Gastrocnemius medialis (tissue), 4 donors: Measurements from ENCODE around the gene LRRK1. TPM values are rescaled to one million over a fixed set of nuclear protein-coding genes. Genes with fewer than 3 reads are reported as not detected.

Experiments used
- ATAC-seq, 2 donors: fragments of 150-250 bp; one replicate each; pipeline ENCODE4 v1.9.1; 2016
- DNase-seq, 2 donors: peaks; one replicate each; pipeline ENCODE4 v3.0.0-alpha.2; 2019
- H3K27ac ChIP-seq, 4 donors: fragments of 200-600 bp; sonication (generic); 1 replicate in 1 of 4; 2 replicates in 3 of 4; pipeline ENCODE4 v1.5.1; 2016 to 2018; ENCODE audit warnings: mild to moderate bottlenecking in 2 of 4, moderate library complexity in 1 of 4
- H3K27me3 ChIP-seq, 3 donors: fragments of 200-600 bp; sonication (generic) in 2 of 3; 1 replicate in 1 of 3; 2 replicates in 2 of 3; pipeline versions ENCODE4 v1.5.1 to v1.6.0; 2016 to 2019; ENCODE audit warnings: mild to moderate bottlenecking in 1 of 3, moderate library complexity in 1 of 3
- H3K36me3 ChIP-seq, 2 donors: fragments of 200-600 bp; sonication (generic) in 1 of 2; one replicate each; pipeline ENCODE4 v1.5.1; 2017 to 2018
- H3K4me1 ChIP-seq, 2 donors: fragments of 200-600 bp; sonication (generic) in 1 of 2; one replicate each; pipeline ENCODE4 v1.5.1; 2016 to 2017; ENCODE audit warnings: mild to moderate bottlenecking in 2 of 2
- H3K4me3 ChIP-seq, 4 donors: fragments of 200-600 bp; sonication (generic) in 3 of 4; 1 replicate in 1 of 4; 2 replicates in 3 of 4; pipeline ENCODE4 v1.5.1; 2016 to 2019; ENCODE audit warnings: mild to moderate bottlenecking in 2 of 4
- H3K9me3 ChIP-seq, 3 donors: fragments of 200-600 bp; sonication (generic) in 2 of 3; 1 replicate in 1 of 3; 2 replicates in 2 of 3; pipeline ENCODE4 v1.5.1; 2016 to 2019
- POLR2A ChIP-seq, 2 donors: fragments of 450-650 bp; IDR thresholded peaks; one replicate each; pipeline ENCODE4 v1.6.1; 2017; ENCODE audit warnings: antibody characterized with exemption in 2 of 2, mild to moderate bottlenecking in 2 of 2, moderate library complexity in 2 of 2
- in situ Hi-C, 4 donors: fragments of 200-750 bp; cut with MboI; loops; one replicate each; pipeline versions ENCODE4 v1.15.0 to v1.8.0; 2017; ENCODE audit warnings: low sequenced_read_pairs in 4 of 4
- intact Hi-C: fragments of 100-400 bp; cut with DNase I; formaldehyde crosslinking; loops from one replicate; pipeline ENCODE4 v1.15.1; 2023; ENCODE audit warnings: low total_unique reads
- total RNA-seq, 4 donors: library from RNA; depleted of rRNA; stranded (reverse); fragments of >200 nt; gene quantifications; one replicate each; pipeline versions ENCODE4 v1.1.0 to v1.2.3, GENCODE V29; 2016
- TF ChIP-seq, protein P1 (sequence below), 5 experiments: fragments of 450-650 bp in 3 of 5; fragments of 200-600 bp in 2 of 5; sonication (generic) in 2 of 5; IDR thresholded peaks in 4 of 5; conservative IDR thresholded peaks in 1 of 5; 1 replicate in 4 of 5; 2 replicates in 1 of 5; pipeline ENCODE4 v1.5.1; 2016 to 2019; ENCODE audit warnings: antibody characterized with exemption in 5 of 5, mild to moderate bottlenecking in 3 of 5, moderate library complexity in 3 of 5

Gene LRRK1
- total RNA-seq, 4 donors from 2014 or later = 0.87 to 5.6 (median 1.7) TPM

DNA sequence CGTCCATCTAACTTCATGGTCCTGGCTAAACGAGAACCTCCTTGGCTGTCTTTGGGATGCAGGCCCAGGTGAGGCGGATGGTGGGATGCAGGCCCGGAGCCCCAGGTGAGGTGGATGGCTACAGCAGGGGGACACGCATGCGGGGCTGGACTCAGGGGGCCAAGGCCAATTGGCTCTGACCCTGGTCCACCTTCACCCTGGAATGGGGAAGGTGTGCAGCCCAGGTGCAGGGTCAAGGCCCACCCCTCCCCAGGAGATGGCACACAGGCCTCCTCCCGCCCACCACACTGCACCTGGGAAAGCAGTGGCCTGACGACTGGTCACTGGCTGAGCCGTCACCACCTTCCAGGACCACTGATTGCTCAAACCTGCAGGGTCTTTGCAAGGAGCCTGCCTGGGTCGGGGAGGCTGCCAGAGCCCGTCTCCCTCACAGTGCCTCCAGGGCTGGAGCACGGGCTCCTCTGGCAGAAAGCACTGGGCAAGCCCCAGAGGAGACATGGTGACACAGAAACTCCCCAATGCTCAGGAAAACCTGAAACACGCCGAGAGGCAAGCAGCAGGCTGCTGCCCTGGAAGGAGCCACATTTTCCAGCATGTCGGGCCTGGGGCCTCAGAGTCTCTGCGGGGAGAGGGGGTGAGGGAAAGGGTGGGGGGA is 159.6 kb downstream of the LRRK1 start:
- in situ Hi-C loops = no loop called here

DNA sequence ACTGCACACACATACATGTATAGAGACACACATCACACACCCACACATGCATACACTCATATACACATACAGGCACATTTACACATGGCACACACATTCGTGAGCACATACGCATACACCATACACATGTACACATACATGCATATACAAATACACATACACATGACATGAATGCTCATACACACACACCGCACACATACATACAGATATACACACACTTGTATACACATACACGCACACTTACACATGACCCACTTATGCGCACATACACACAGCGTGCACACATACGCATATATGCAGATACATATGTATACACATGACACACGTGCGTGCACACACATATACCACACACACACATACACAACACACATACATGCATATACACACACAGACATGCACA is 162.7 kb downstream of the LRRK1 start:
- TF ChIP-seq POLR2A (IDR thresholded peaks at IDR 0.05) = no peak
- TF ChIP-seq, protein P1, sequence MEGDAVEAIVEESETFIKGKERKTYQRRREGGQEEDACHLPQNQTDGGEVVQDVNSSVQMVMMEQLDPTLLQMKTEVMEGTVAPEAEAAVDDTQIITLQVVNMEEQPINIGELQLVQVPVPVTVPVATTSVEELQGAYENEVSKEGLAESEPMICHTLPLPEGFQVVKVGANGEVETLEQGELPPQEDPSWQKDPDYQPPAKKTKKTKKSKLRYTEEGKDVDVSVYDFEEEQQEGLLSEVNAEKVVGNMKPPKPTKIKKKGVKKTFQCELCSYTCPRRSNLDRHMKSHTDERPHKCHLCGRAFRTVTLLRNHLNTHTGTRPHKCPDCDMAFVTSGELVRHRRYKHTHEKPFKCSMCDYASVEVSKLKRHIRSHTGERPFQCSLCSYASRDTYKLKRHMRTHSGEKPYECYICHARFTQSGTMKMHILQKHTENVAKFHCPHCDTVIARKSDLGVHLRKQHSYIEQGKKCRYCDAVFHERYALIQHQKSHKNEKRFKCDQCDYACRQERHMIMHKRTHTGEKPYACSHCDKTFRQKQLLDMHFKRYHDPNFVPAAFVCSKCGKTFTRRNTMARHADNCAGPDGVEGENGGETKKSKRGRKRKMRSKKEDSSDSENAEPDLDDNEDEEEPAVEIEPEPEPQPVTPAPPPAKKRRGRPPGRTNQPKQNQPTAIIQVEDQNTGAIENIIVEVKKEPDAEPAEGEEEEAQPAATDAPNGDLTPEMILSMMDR (IDR thresholded peaks at IDR 0.05 in 4 of 5, conservative IDR thresholded peaks at IDR 0.05 in 1 of 5) = no peak
- DNase-seq (no peak), ATAC-seq (no peak)
- Histone ChIP-seq H3K9me3 (no peaks in the 10 kb centered on the region), H3K27ac (no peak overlapping the region), H3K27me3 (no peaks in the 10 kb centered on the region), H3K36me3 (no peaks in the 10 kb centered on the region), H3K4me1 (no peaks in the 10 kb centered on the region), H3K4me3 (no peak overlapping the region)
- intact Hi-C loops (no loop called here), in situ Hi-C loops (no loop called here)

More for the DNA sequence above, 159.6 kb downstream of the LRRK1 start:
- Histone ChIP-seq H3K4me1 (no peaks in the 10 kb centered on the region), H3K27me3 (no peaks in the 10 kb centered on the region), H3K9me3 (no peaks in the 10 kb centered on the region), H3K4me3 (no peak overlapping the region), H3K27ac (no peak overlapping the region), H3K36me3 (no peaks in the 10 kb centered on the region)
- DNase-seq (no peak), ATAC-seq (no peak)
- TF ChIP-seq POLR2A (IDR thresholded peaks at IDR 0.05) = no peak
- intact Hi-C loops = no loop called here

GRCh38 chr15:101083336-101084045 is 164.3 kb downstream of the LRRK1 start:
- intact Hi-C loops = no loop called here
- H3K27me3 ChIP-seq = no peaks in the 10 kb centered on the region
- no peaks in the 10 kb centered on the region for H3K36me3 ChIP-seq
- TF ChIP-seq, protein P1 (IDR thresholded peaks at IDR 0.05 in 4 of 5, conservative IDR thresholded peaks at IDR 0.05 in 1 of 5) = no peak
- TF ChIP-seq POLR2A (IDR thresholded peaks at IDR 0.05) = no peak
- in situ Hi-C loops = no loop called here
- H3K4me1 ChIP-seq = no peaks in the 10 kb centered on the region
- ATAC-seq (no peak), DNase-seq (no peak)
- H3K4me3 ChIP-seq = no peak overlapping the region
- no peaks in the 10 kb centered on the region for H3K9me3 ChIP-seq
- no peak overlapping the region for H3K27ac ChIP-seq

GRCh38 chr15:101084801-101085200 is 165.6 kb downstream of the LRRK1 start:
- H3K9me3 ChIP-seq = no peaks in the 10 kb centered on the region
- intact Hi-C loops (loop anchor here (5.0 kb wide), 1 partner anchor 68 kb away; no protein-coding TSS in a partner anchor), in situ Hi-C loops (loop anchor here in 3 of 4 donors (5.0 kb wide), 1 partner anchor 172 kb away; no protein-coding TSS in a partner anchor)
- no peak overlapping the region for H3K27ac ChIP-seq
- TF ChIP-seq POLR2A (IDR thresholded peaks at IDR 0.05) = no peak
- TF ChIP-seq, protein P1 (IDR thresholded peaks at IDR 0.05 in 4 of 5, conservative IDR thresholded peaks at IDR 0.05 in 1 of 5) = no peak
- ATAC-seq (no peak), DNase-seq (no peak)
- H3K27me3 ChIP-seq = no peaks in the 10 kb centered on the region
- H3K36me3 ChIP-seq = no peaks in the 10 kb centered on the region
- no peaks in the 10 kb centered on the region for H3K4me1 ChIP-seq
- H3K4me3 ChIP-seq = no peak overlapping the region

GRCh38 chr15:101085311-101085700 is 166.1 kb downstream of the LRRK1 start:
- ATAC-seq = no peak
- H3K27me3 ChIP-seq = no peaks in the 10 kb centered on the region
- no peaks in the 10 kb centered on the region for H3K4me1 ChIP-seq
- no peak overlapping the region for H3K27ac ChIP-seq
- TF ChIP-seq POLR2A (IDR thresholded peaks at IDR 0.05) = no peak
- TF ChIP-seq, protein P1 (IDR thresholded peaks at IDR 0.05 in 4 of 5, conservative IDR thresholded peaks at IDR 0.05 in 1 of 5) = no peak
- no peak overlapping the region for H3K4me3 ChIP-seq
- in situ Hi-C loops = loop anchor here in 3 of 4 donors (5.0 kb wide), 1 partner anchor 172 kb away; no protein-coding TSS in a partner anchor
- DNase-seq = no peak
- intact Hi-C loops = loop anchor here (5.0 kb wide), 1 partner anchor 68 kb away; no protein-coding TSS in a partner anchor
- no peaks in the 10 kb centered on the region for H3K9me3 ChIP-seq
- no peaks in the 10 kb centered on the region for H3K36me3 ChIP-seq
